Stimulated activated CD4-positive, alpha-beta T cell treated with anti-CD3 and anti-CD28 coated beads, TNF-alpha, amount 100 ng/mL, for 1 hour (primary cell): ENCODE measurements around the gene GRIK1.

Experiments used
- DNase-seq, 3 donors: peaks; one replicate each; pipeline ENCODE4 v3.0.0-alpha.2; 2020; ENCODE audit warnings: low read depth in 3 of 3, low spot score in 1 of 3

GRIK1 gene

GRCh38 chr21:29721221-29721620, 218.6 kb downstream of the GRIK1 start:
- no peak for DNase-seq

DNA sequence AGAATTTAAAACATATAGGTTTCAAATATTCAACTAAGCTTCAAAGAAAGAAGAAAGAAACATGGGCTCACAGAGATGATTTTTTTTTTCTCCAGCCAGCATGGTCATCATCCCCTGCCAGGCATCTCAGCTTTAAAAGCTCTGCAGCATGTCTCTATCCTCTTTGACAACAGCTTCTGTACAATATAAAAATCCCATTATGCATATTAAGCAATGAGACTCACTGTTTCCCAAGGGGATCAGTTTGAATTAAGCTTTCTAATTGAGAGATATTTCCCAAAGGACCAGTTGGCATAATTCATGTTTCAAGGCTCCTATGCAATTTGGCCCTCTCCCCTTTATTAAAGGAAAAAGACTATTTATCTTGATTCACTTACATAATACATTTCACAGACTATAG, 220.3 kb downstream of the GRIK1 start:
- no peak for DNase-seq

DNA sequence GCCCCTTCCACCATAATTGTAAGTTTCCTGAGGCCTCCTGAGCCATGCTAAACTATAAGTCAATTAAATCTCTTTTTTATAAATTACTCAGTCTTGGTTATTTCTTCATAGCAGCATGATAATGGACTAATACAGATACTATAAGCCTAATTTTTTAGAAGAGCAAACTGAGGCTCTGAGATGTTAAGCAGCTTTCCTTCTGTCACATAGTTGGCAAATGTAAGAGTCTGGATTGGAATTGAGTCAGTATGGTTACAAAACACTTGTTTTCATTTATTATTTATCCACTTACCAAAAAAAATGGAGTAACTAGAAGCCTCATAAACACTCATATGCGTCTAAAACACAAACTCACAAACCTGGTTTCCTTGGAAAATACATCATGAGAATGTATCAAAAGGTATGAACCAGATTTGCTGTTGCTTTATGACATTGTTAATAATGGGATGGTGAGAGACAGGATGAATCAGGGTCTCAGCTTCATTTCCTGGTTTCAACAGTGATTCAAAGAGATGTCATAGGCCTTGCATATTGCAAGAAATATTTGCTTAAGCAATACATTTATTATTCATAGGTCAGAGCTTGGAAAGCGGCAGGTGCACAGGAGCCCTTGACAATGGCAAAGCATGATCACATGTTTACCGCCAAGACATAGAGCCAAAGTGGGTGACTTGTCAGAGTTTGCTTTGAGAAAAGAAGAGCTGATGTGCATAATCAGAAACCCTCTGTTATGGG, 221.5 kb downstream of the GRIK1 start:
- DNase-seq: no peak

GRCh38 chr21:29717659-29718058, 222.1 kb downstream of the GRIK1 start:
- no peak for DNase-seq

- no peak for DNase-seq
Measured at GRCh38 chr21:29716753-29717152, 223.0 kb downstream of the GRIK1 start.

GRCh38 chr21:29715089-29715488, 224.7 kb downstream of the GRIK1 start:
- DNase-seq: no peak

DNA sequence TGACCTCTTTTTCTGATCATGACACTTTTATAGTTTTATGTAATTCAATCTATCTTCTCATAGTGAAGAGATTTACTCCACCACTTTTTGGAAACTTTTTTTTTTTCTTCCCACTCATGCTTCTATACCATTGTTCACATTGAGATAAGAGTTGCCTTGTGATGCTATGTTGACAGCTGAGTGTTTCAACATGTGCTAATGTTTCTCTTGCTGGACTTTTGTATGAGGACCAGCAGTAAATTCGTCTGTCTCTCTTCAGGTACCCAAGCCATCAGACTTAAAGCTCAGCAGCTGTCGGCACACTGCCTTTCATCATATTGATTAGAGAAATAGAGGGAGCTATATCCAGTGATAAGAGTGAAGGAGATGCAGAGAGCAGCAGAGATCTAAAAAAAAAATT, 227.0 kb downstream of the GRIK1 start:
- DNase-seq: no peak

- no peak for DNase-seq
Measured at GRCh38 chr21:29711236-29711635, 228.6 kb downstream of the GRIK1 start.

- DNase-seq: no peak
Measured at GRCh38 chr21:29710498-29710897, 229.3 kb downstream of the GRIK1 start.

- DNase-seq: no peak
Measured at GRCh38 chr21:29708401-29708800, 231.4 kb downstream of the GRIK1 start.

DNA sequence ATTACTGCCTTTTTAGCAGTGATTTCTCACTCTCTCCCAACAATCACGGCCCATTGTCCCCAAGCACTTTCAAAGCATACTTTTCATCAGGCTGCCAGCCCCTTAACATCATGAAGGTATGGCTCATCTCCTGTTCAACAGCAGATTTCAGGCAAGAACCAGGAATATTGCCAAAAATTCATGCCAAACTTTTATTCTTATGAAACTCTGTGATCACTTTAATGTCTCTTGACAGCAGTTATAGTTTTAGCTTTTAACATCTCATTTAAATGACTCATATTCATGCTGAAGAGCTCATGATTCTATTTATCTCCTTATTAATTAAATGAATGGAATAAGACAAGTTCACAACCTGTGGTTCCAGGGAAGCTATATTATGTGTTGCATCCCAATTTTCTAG, 235.1 kb downstream of the GRIK1 start:
- no peak for DNase-seq

DNA sequence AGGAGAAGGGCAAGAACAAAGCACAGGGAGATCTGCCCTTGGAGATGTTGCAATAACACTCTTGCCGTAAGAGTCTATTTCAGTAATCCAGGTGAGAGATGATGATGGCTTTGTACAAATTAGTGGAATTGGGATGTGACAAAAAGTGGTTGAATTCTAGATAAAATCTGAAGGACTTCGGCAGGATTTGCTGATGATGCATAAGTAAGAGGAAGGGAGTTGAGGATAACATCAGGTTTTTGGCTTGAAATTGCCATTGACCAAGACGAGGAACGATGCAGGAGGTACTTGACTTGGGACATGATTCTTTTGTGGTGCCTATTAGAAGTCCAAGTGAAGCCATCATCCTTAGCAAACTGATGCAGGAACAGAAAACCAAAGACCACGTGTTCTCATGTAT, 238.1 kb downstream of the GRIK1 start:
- no peak for DNase-seq

DNA sequence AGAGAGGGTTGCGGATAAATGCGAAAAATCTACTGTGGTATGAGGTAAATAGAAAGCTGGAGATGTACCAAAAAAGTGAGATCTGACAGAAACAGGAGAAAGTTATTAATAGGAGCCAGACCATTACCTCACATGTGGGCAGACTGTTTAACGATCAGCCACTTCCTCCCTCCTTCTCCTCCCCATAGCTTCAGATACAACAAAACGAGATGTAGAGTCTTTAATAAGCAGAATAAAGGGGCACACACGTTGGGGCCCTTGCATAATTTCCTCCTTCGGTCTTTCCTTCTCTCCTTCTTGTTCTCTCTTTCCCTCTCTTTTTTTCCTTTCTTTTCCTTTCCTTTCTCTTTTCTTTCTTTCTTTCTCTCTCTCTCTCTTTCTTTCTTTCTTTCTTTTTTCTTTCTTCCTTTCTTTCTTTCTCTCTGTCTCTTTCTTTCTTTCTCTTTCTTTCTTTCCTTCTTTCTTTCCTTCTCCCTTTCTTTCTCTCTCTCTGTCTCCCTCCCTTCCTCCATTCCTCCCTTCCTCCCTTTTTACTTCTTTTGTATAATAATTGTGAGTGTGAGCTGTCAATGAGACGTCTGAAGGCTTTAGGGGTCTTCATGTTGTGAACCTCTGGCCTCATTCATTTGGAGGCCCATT, 242.1 kb downstream of the GRIK1 start:
- DNase-seq: no peak

DNA sequence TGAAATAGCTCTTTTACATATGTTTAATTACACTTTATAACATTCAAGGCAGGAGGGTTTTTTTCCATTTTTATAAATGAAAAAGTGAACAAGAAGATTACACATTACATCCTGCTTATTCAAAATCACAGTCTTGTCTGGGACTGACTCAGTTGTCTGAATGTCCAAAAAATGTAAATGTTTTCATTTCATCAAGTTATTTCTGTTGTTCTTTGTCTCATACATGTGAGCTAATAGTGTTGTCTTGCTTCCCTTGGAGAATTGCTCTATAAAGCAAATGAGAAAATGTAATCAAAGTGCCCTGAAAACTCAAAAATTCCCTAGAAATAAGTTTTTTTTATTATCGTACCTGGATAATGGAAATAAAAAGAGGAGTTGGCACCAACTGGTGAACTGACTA, 242.9 kb downstream of the GRIK1 start:
- DNase-seq: no peak

GRCh38 chr21:29691616-29692491, 247.9 kb downstream of the GRIK1 start:
- DNase-seq: no peak

- DNase-seq: no peak
Measured at GRCh38 chr21:29689753-29690152, 250.0 kb downstream of the GRIK1 start.

DNA sequence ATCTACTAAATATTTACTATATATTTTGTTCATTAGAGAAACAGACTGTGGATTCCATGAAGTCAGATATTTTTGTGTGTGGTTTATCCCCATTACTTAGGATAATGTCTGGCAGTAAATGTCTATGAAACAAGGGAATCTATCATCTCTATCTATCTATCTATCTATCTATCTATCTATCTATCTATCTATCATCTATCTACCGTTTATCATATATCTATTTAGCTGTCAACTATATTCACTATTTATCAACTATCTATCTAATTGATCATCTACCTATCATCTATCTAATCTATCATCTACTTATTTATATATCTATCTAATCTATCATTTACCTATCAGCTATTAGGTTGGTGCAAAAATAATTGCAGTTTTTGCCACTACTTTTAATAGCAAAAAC, 255.7 kb downstream of the GRIK1 start:
- no peak for DNase-seq

DNA sequence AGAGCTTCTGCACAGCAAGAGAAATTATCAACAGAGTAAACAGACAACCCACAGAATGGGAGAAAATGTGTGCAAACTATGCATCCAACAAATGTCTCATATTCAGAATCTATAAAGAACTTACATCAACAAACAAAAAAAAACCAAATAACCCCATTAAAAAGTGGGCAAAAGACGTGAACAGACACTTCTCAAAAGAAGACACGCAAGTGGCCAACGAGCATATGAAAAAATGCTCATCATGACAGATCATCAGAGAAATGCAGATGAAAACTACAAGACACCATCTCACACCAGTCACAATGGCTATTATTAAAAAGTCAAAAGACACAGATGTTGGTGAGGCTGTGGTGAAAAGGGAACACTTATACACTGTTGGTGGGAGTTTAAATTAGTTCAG, 257.0 kb downstream of the GRIK1 start:
- DNase-seq: no peak

GRCh38 chr21:29680273-29680672, 259.5 kb downstream of the GRIK1 start:
- DNase-seq: no peak

- DNase-seq: no peak
Measured at GRCh38 chr21:29678626-29679025, 261.2 kb downstream of the GRIK1 start.

- DNase-seq: no peak
Measured at GRCh38 chr21:29677326-29677725, 262.5 kb downstream of the GRIK1 start.

GRCh38 chr21:29676395-29676794, 263.4 kb downstream of the GRIK1 start:
- DNase-seq: no peak
